ENCODE results near the gene SPACA6.

Gene SPACA6

GRCh38 chr19:51689751-51690453 is 3.2 kb upstream of the SPACA6 start:
- no peak for DNase-seq (ENCODE audit: extremely low read depth, low read depth)

GRCh38 chr19:51690454-51691073 is 2.6 kb upstream of the SPACA6 start:
- no peak for DNase-seq (ENCODE audit: extremely low read depth, low read depth)
- no peak for TF ChIP-seq CTCF (IDR thresholded peaks at IDR 0.05; ENCODE audit: low read depth, low read length)

More at GRCh38 chr19:51689751-51690453, 3.2 kb upstream of the SPACA6 start:
- no peak for TF ChIP-seq CTCF (IDR thresholded peaks at IDR 0.05; ENCODE audit: low read depth, low read length)

- no peak for TF ChIP-seq CTCF (IDR thresholded peaks at IDR 0.05; ENCODE audit: low read depth, low read length)
- DNase-seq (ENCODE audit: extremely low read depth, low read depth), result no peak
These were observed 2.0 kb upstream of the SPACA6 start for GRCh38 chr19:51691074-51691583.

GRCh38 chr19:51691584-51692428 is 1.3 kb upstream of the SPACA6 start:
- TF ChIP-seq CTCF (IDR thresholded peaks at IDR 0.05; ENCODE audit: low read depth, low read length), result no peak
- DNase-seq (ENCODE audit: extremely low read depth, low read depth), result no peak

- TF ChIP-seq CTCF (IDR thresholded peaks at IDR 0.05; ENCODE audit: low read depth, low read length), result no peak
- no peak for DNase-seq (ENCODE audit: extremely low read depth, low read depth)
These were observed 662 bp upstream of the SPACA6 start for GRCh38 chr19:51692468-51692867.

- DNase-seq (ENCODE audit: extremely low read depth, low read depth), result no peak
- TF ChIP-seq CTCF (IDR thresholded peaks at IDR 0.05; ENCODE audit: low read depth, low read length), result no peak
These were observed 689 bp downstream of the SPACA6 start for GRCh38 chr19:51693819-51694218.

Data from AG09319 (cell line).